Activated T-cell treated with anti-CD3 and anti-CD28 coated beads, Interleukin-2, amount 50 U/mL, for 72 hours (primary cell): ENCODE results near the gene BCO1. TPM values are rescaled to one million over a fixed set of nuclear protein-coding genes. Genes with fewer than 3 reads are reported as not detected.

Experiments used
- ATAC-seq, 2 donors: fragments of 150-1000 bp; cut with Tn5 transposase; replicated peaks in 1 of 2; 2 replicates each; pipeline ENCODE4 v1.10.0; 2021; ENCODE audit warnings: moderate library complexity in 2 of 2, mild to moderate bottlenecking in 1 of 2
- DNase-seq, 2 donors: peaks; one replicate each; pipeline ENCODE4 v3.0.0; 2021 to 2022; ENCODE audit warnings: mixed read lengths in 1 of 2
- H3K27ac Mint-ChIP-seq: one replicate; pipeline ENCODE4 v1.8.0; 2022; ENCODE audit warnings: mild to moderate bottlenecking, moderate library complexity, mixed read lengths
- H3K27me3 Mint-ChIP-seq: one replicate; pipeline ENCODE4 v1.8.0; 2022; ENCODE audit warnings: low read depth, mixed read lengths
- H3K36me3 Mint-ChIP-seq, 2 donors: one replicate each; pipeline ENCODE4 v1.8.0; 2022; ENCODE audit warnings: mixed read lengths in 2 of 2, mild to moderate bottlenecking in 1 of 2; ENCODE audit not compliant: insufficient read depth in 2 of 2
- H3K4me1 Mint-ChIP-seq: one replicate; pipeline ENCODE4 v1.8.0; 2022; ENCODE audit warnings: low read depth, mixed read lengths
- H3K4me3 Mint-ChIP-seq, 2 donors: one replicate each; pipeline ENCODE4 v1.8.0; 2022; ENCODE audit warnings: mild to moderate bottlenecking in 2 of 2, mixed read lengths in 2 of 2, moderate library complexity in 2 of 2
- H3K9me3 Mint-ChIP-seq, 2 donors: one replicate each; pipeline ENCODE4 v1.8.0; 2022; ENCODE audit warnings: mixed read lengths in 2 of 2
- total RNA-seq, 2 donors: library from RNA; stranded (reverse); gene quantifications; one replicate each; pipeline ENCODE4 v1.2.3, GENCODE V29; 2022

The BCO1 gene
- not detected for total RNA-seq

GRCh38 chr16:81238296-81239011 lies at the start of gene BCO1:
BCO1 (plus strand) TSS chr16:81238689; CDS start chr16:81238909, 220 bp downstream.
- peak within 1 kb of the TSS; percentile 22 to 42 for H3K4me3 Mint-ChIP-seq
- peaks cover 7% of the 10 kb centered on the region for H3K4me1 Mint-ChIP-seq
- no peaks in the 10 kb centered on the region for H3K9me3 Mint-ChIP-seq
- DNase-seq (no peak), ATAC-seq (no peak)
- no peak within 1 kb of the TSS for H3K27ac Mint-ChIP-seq
- peaks cover 8% of the 10 kb centered on the region for H3K27me3 Mint-ChIP-seq
- H3K36me3 Mint-ChIP-seq, result no peaks in the 10 kb centered on the region

- Mint-ChIP-seq H3K9me3 (no peaks in the 10 kb centered on the region), H3K27me3 (peaks cover 12% of the 10 kb centered on the region), H3K4me1 (no peaks in the 10 kb centered on the region), H3K27ac (no peak overlapping the region), H3K36me3 (no peaks in the 10 kb centered on the region), H3K4me3 (no peak overlapping the region)
- DNase-seq (no peak), ATAC-seq (no peak)
These were observed 49.3 kb upstream of the BCO1 start for GRCh38 chr16:81189100-81189664.

GRCh38 chr16:81190667-81191066 lies 47.8 kb upstream of the BCO1 start:
- Mint-ChIP-seq H3K27me3 (peaks cover 22% of the 10 kb centered on the region), H3K27ac (no peak overlapping the region), H3K36me3 (no peaks in the 10 kb centered on the region), H3K9me3 (no peaks in the 10 kb centered on the region), H3K4me3 (no peak overlapping the region), H3K4me1 (no peaks in the 10 kb centered on the region)
- ATAC-seq (no peak), DNase-seq (no peak)

- Mint-ChIP-seq H3K36me3 (no peaks in the 10 kb centered on the region), H3K27me3 (peaks cover 24% of the 10 kb centered on the region), H3K27ac (no peak overlapping the region), H3K9me3 (no peaks in the 10 kb centered on the region), H3K4me1 (no peaks in the 10 kb centered on the region), H3K4me3 (no peak overlapping the region)
- DNase-seq (no peak), ATAC-seq (no peak)
These were observed 42.5 kb upstream of the BCO1 start for GRCh38 chr16:81195885-81196534.

GRCh38 chr16:81198635-81199034 lies 39.9 kb upstream of the BCO1 start:
- Mint-ChIP-seq H3K36me3 (no peaks in the 10 kb centered on the region), H3K27ac (no peak overlapping the region), H3K27me3 (peaks cover 15% of the 10 kb centered on the region), H3K9me3 (no peaks in the 10 kb centered on the region), H3K4me3 (no peak overlapping the region), H3K4me1 (no peaks in the 10 kb centered on the region)
- DNase-seq (no peak), ATAC-seq (no peak)

GRCh38 chr16:81201267-81201666 lies 37.2 kb upstream of the BCO1 start:
- Mint-ChIP-seq H3K4me3 (no peak overlapping the region), H3K9me3 (no peaks in the 10 kb centered on the region), H3K36me3 (no peaks in the 10 kb centered on the region), H3K27me3 (peaks cover 9% of the 10 kb centered on the region), H3K27ac (no peak overlapping the region), H3K4me1 (no peaks in the 10 kb centered on the region)
- ATAC-seq (no peak), DNase-seq (no peak)

- no peak for ATAC-seq
- no peaks in the 10 kb centered on the region for H3K9me3 Mint-ChIP-seq
- peaks cover 9% of the 10 kb centered on the region for H3K27me3 Mint-ChIP-seq
- H3K4me1 Mint-ChIP-seq, result no peaks in the 10 kb centered on the region
- H3K27ac Mint-ChIP-seq, result no peak overlapping the region
- DNase-seq, result peak; percentile 2 to 41
- H3K4me3 Mint-ChIP-seq, result no peak overlapping the region
- H3K36me3 Mint-ChIP-seq, result no peaks in the 10 kb centered on the region
These were observed 33.5 kb upstream of the BCO1 start for GRCh38 chr16:81204798-81205680.

- DNase-seq, result no peak
- Mint-ChIP-seq H3K27me3 (peaks cover 9% of the 10 kb centered on the region), H3K36me3 (no peaks in the 10 kb centered on the region), H3K4me3 (no peak overlapping the region), H3K9me3 (no peaks in the 10 kb centered on the region), H3K27ac (no peak overlapping the region), H3K4me1 (no peaks in the 10 kb centered on the region)
- ATAC-seq, result no peak
These were observed 31.4 kb upstream of the BCO1 start for GRCh38 chr16:81207076-81207475.

GRCh38 chr16:81210807-81211206 lies 27.7 kb upstream of the BCO1 start:
- ATAC-seq (no peak), DNase-seq (no peak)
- no peak overlapping the region for H3K27ac Mint-ChIP-seq
- H3K9me3 Mint-ChIP-seq, result no peaks in the 10 kb centered on the region
- peaks cover 15% of the 10 kb centered on the region for H3K27me3 Mint-ChIP-seq
- no peaks in the 10 kb centered on the region for H3K4me1 Mint-ChIP-seq
- H3K4me3 Mint-ChIP-seq, result no peak overlapping the region
- H3K36me3 Mint-ChIP-seq, result no peaks in the 10 kb centered on the region

- H3K4me1 Mint-ChIP-seq, result no peaks in the 10 kb centered on the region
- H3K27ac Mint-ChIP-seq, result no peak overlapping the region
- H3K4me3 Mint-ChIP-seq, result no peak overlapping the region
- DNase-seq (no peak), ATAC-seq (no peak)
- H3K27me3 Mint-ChIP-seq, result peaks cover 20% of the 10 kb centered on the region
- H3K9me3 Mint-ChIP-seq, result no peaks in the 10 kb centered on the region
- no peaks in the 10 kb centered on the region for H3K36me3 Mint-ChIP-seq
These were observed 25.5 kb upstream of the BCO1 start for GRCh38 chr16:81212830-81213465.

- H3K27ac Mint-ChIP-seq, result no peak overlapping the region
- H3K4me1 Mint-ChIP-seq, result no peaks in the 10 kb centered on the region
- ATAC-seq (no peak), DNase-seq (no peak)
- no peaks in the 10 kb centered on the region for H3K36me3 Mint-ChIP-seq
- no peak overlapping the region for H3K4me3 Mint-ChIP-seq
- peaks cover 20% of the 10 kb centered on the region for H3K27me3 Mint-ChIP-seq
- no peaks in the 10 kb centered on the region for H3K9me3 Mint-ChIP-seq
These were observed 23.7 kb upstream of the BCO1 start for GRCh38 chr16:81214745-81215166.

- Mint-ChIP-seq H3K27me3 (peaks cover 20% of the 10 kb centered on the region), H3K9me3 (no peaks in the 10 kb centered on the region), H3K36me3 (no peaks in the 10 kb centered on the region), H3K27ac (no peak overlapping the region), H3K4me3 (no peak overlapping the region), H3K4me1 (no peaks in the 10 kb centered on the region)
- ATAC-seq, result no peak
- no peak for DNase-seq
These were observed 22.4 kb upstream of the BCO1 start for GRCh38 chr16:81216114-81216513.
